T-cell (primary cell): ENCODE results near the gene TCF12. TPM values are rescaled to one million over a fixed set of nuclear protein-coding genes. Genes with fewer than 3 reads are reported as not detected.
"Not testable (repeated sequence)": the region's sequence is repeated elsewhere in the genome, so short reads cannot be mapped to it uniquely, and the experiment has no call there.

Experiments
- ATAC-seq, 4 experiments: fragments of 200-7000 bp in 3 of 4; fragments of 150-1000 bp in 1 of 4; cut with Tn5 transposase; replicated peaks in 1 of 4; 1 replicate in 3 of 4; 2 replicates in 1 of 4; pipeline ENCODE4 v1.10.0; 2021; ENCODE audit warnings: moderate library complexity in 3 of 4, mild to moderate bottlenecking in 2 of 4, moderate number of reproducible peaks in 1 of 4
- CTCF ChIA-PET, 2 donors: fragments of 300-600 bp; sonication (Branson Sonifier 250); formaldehyde crosslinking; loops; one replicate each; lab custom pipeline; 2022; ENCODE audit warnings: antibody characterized with exemption in 2 of 2; lab: Charles Lee
- POLR2A ChIA-PET, 2 donors: fragments of 300-600 bp; sonication (Branson Sonifier 250); formaldehyde crosslinking; loops; one replicate each; lab custom pipeline; 2022; ENCODE audit warnings: antibody characterized with exemption in 2 of 2; lab: Charles Lee
- DNase-seq, 35 experiments: peaks; one replicate each; pipeline versions ENCODE4 v3.0.0 to v3.0.0-alpha.2; 2013 to 2023
- H3K27ac ChIP-seq: one replicate; pipeline ENCODE4 v1.5.1; 2013; ENCODE audit warnings: low read length
- H3K27me3 ChIP-seq, 2 experiments: replicated peaks in 1 of 2; 1 replicate in 1 of 2; 2 replicates in 1 of 2; pipeline versions ENCODE4 v1.6.1 to v1.7.0; 2013; ENCODE audit warnings: low read length in 1 of 2, mixed read lengths in 1 of 2; ENCODE audit not compliant: control insufficient read depth in 2 of 2, insufficient read depth in 2 of 2; ENCODE audit errors: extremely low read depth in 1 of 2
- H3K36me3 ChIP-seq, 2 donors: 1 replicate in 1 of 2; 2 replicates in 1 of 2; pipeline versions ENCODE4 v1.6.1 to v1.7.0; 2013; ENCODE audit warnings: low read length in 1 of 2; ENCODE audit not compliant: control insufficient read depth in 2 of 2, insufficient read depth in 1 of 2; ENCODE audit errors: extremely low read depth in 1 of 2
- H3K4me1 ChIP-seq, 2 experiments: 1 replicate in 1 of 2; 2 replicates in 1 of 2; pipeline versions ENCODE4 v1.6.1 to v1.7.0; 2013; ENCODE audit warnings: low read length in 2 of 2, mixed read lengths in 1 of 2; ENCODE audit not compliant: insufficient read depth in 2 of 2, control insufficient read depth in 1 of 2; ENCODE audit errors: extremely low read depth in 1 of 2
- H3K4me3 ChIP-seq, 2 donors: 1 replicate in 1 of 2; 2 replicates in 1 of 2; pipeline versions ENCODE4 v1.5.1 to v1.7.0; 2013; ENCODE audit warnings: mild to moderate bottlenecking in 2 of 2, low read length in 1 of 2, moderate library complexity in 1 of 2; ENCODE audit not compliant: control insufficient read depth in 1 of 2; ENCODE audit errors: extremely low read depth in 1 of 2
- H3K9me3 ChIP-seq: 2 replicates; pipeline ENCODE4 v1.7.0; 2013
- H3K27ac Mint-ChIP-seq, 2 donors: one replicate each; pipeline ENCODE4 v1.8.0; 2020 to 2021; ENCODE audit warnings: mild to moderate bottlenecking in 2 of 2, mixed read lengths in 2 of 2
- H3K27me3 Mint-ChIP-seq, 2 donors: one replicate each; pipeline ENCODE4 v1.8.0; 2021 to 2022; ENCODE audit warnings: mixed read lengths in 2 of 2
- H3K36me3 Mint-ChIP-seq: one replicate; pipeline ENCODE4 v1.8.0; 2021; ENCODE audit warnings: mixed read lengths
- H3K4me1 Mint-ChIP-seq, 3 donors: one replicate each; pipeline ENCODE4 v1.8.0; 2020 to 2022; ENCODE audit warnings: mixed read lengths in 3 of 3, mild to moderate bottlenecking in 1 of 3
- H3K4me3 Mint-ChIP-seq, 3 donors: one replicate each; pipeline ENCODE4 v1.8.0; 2020 to 2022; ENCODE audit warnings: mild to moderate bottlenecking in 3 of 3, mixed read lengths in 3 of 3, moderate library complexity in 3 of 3
- H3K9me3 Mint-ChIP-seq, 3 donors: one replicate each; pipeline ENCODE4 v1.8.0; 2020 to 2022; ENCODE audit warnings: mixed read lengths in 3 of 3
- WGBS: methylation state at CpG from one replicate; pipeline ENCODE4 v1.1.5; 2013; ENCODE audit warnings: missing lambda C conversion rate; ENCODE audit not compliant: insufficient coverage; 5-methylcytosine and 5-hydroxymethylcytosine counted together
- total RNA-seq, 35 experiments: library from RNA in 6 of 35; stranded (reverse) in 6 of 35; fragments of 120-200 nt in 1 of 35; gene quantifications; one replicate each; pipeline versions ENCODE4 v1.2.1 to v1.2.4 and lab custom pipeline; 2013 to 2026

Gene TCF12
- total RNA-seq, 5 donors from 2014 or later (not counting 1 experiment from before 2014, with no cell fraction given), result 68.0 to 94.3 (median 83.0) TPM

GRCh38 chr15:57147621-57148020 is 229.2 kb downstream of the TCF12 start:
- ChIA-PET CTCF (interaction anchor here (0.5 to 2.5 kb wide), 12 partner anchors 8 to 782 kb away, joined by 3 to 13 read pairs (median 6); no protein-coding TSS in a partner anchor), POLR2A (interaction anchor here in 1 of 2 donors (0.6 to 0.7 kb wide), 2 partner anchors 9 to 481 kb away, joined by 3 to 4 read pairs; no protein-coding TSS in a partner anchor)
- Histone ChIP-seq H3K9me3 (peaks cover 3% of the 10 kb centered on the region), H3K4me3 (no peak overlapping the region), H3K4me1 (no peaks in the 10 kb centered on the region), H3K27me3 (no peaks in the 10 kb centered on the region), H3K27ac (no peak overlapping the region), H3K36me3 (peaks cover 0 to 3% of the 10 kb centered on the region in 2 donors)
- no peak overlapping the region for H3K4me3 Mint-ChIP-seq
- no peak for DNase-seq
- H3K27ac Mint-ChIP-seq, result no peak overlapping the region
- H3K36me3 Mint-ChIP-seq, result peaks cover 29% of the 10 kb centered on the region
- H3K9me3 Mint-ChIP-seq, result peaks cover 3 to 16% (median 8%) of the 10 kb centered on the region in 3 donors
- peaks cover 13 to 23% (median 18%) of the 10 kb centered on the region in 3 donors for H3K4me1 Mint-ChIP-seq
- no peak for ATAC-seq
- WGBS, result no CpG with 5 or more reads among the region's 1 CpG
- no peaks in the 10 kb centered on the region for H3K27me3 Mint-ChIP-seq

GRCh38 chr15:57148262-57148661 is 229.8 kb downstream of the TCF12 start:
- peaks cover 34% of the 10 kb centered on the region for H3K36me3 Mint-ChIP-seq
- ChIA-PET CTCF (interaction anchor here (0.6 to 2.0 kb wide), 6 partner anchors 8 to 781 kb away, joined by 3 to 13 read pairs (median 6); no protein-coding TSS in a partner anchor), POLR2A (interaction anchor here in 1 of 2 donors (0.6 kb wide), 1 partner anchor 9 kb away, joined by 3 read pairs; no protein-coding TSS in a partner anchor)
- ATAC-seq (no peak), DNase-seq (no peak)
- H3K27ac Mint-ChIP-seq, result no peak overlapping the region
- peaks cover 19 to 29% (median 22%) of the 10 kb centered on the region in 3 donors for H3K4me1 Mint-ChIP-seq
- peaks cover 6 to 20% (median 8%) of the 10 kb centered on the region in 3 donors for H3K9me3 Mint-ChIP-seq
- H3K4me3 Mint-ChIP-seq, result no peak overlapping the region
- H3K27me3 Mint-ChIP-seq, result no peaks in the 10 kb centered on the region
- H3K27ac ChIP-seq, result no peak overlapping the region
- H3K9me3 ChIP-seq, result peaks cover 3% of the 10 kb centered on the region
- no peaks in the 10 kb centered on the region for H3K27me3 ChIP-seq
- H3K4me1 ChIP-seq, result no peaks in the 10 kb centered on the region
- peaks cover 0 to 3% of the 10 kb centered on the region in 2 donors for H3K36me3 ChIP-seq
- no peak overlapping the region for H3K4me3 ChIP-seq

GRCh38 chr15:57149196-57149595 is 230.8 kb downstream of the TCF12 start:
- ChIA-PET CTCF (interaction anchor here in 1 of 2 donors (0.6 kb wide), 1 partner anchor 69 kb away, joined by 3 read pairs; no protein-coding TSS in a partner anchor), POLR2A (no interaction called here)
- no peak overlapping the region for H3K4me3 ChIP-seq
- peaks cover 21 to 36% (median 26%) of the 10 kb centered on the region in 3 donors for H3K4me1 Mint-ChIP-seq
- no peak overlapping the region for H3K27ac Mint-ChIP-seq
- no peaks in the 10 kb centered on the region for H3K27me3 Mint-ChIP-seq
- ATAC-seq (no peak), DNase-seq (no peak)
- H3K9me3 Mint-ChIP-seq, result peaks cover 6 to 20% (median 8%) of the 10 kb centered on the region in 3 donors
- H3K4me3 Mint-ChIP-seq, result no peak overlapping the region
- peaks cover 3% of the 10 kb centered on the region for H3K9me3 ChIP-seq
- no peaks in the 10 kb centered on the region for H3K27me3 ChIP-seq
- peaks cover 41% of the 10 kb centered on the region for H3K36me3 Mint-ChIP-seq
- H3K4me1 ChIP-seq, result no peaks in the 10 kb centered on the region
- H3K27ac ChIP-seq, result no peak overlapping the region
- peaks cover 0 to 3% of the 10 kb centered on the region in 2 donors for H3K36me3 ChIP-seq

GRCh38 chr15:57150066-57150865 is 231.8 kb downstream of the TCF12 start:
- Mint-ChIP-seq H3K9me3 (peaks cover 6 to 20% (median 8%) of the 10 kb centered on the region in 3 donors), H3K4me1 (peaks cover 22 to 33% (median 31%) of the 10 kb centered on the region in 3 donors), H3K27me3 (no peaks in the 10 kb centered on the region), H3K36me3 (peaks cover 48% of the 10 kb centered on the region), H3K27ac (no peak overlapping the region), H3K4me3 (no peak overlapping the region)
- Histone ChIP-seq H3K4me1 (no peaks in the 10 kb centered on the region), H3K36me3 (peaks cover 0 to 3% of the 10 kb centered on the region in 2 donors), H3K27me3 (no peaks in the 10 kb centered on the region), H3K4me3 (no peak overlapping the region), H3K27ac (no peak overlapping the region), H3K9me3 (peaks cover 3% of the 10 kb centered on the region)
- POLR2A ChIA-PET, result interaction anchor here in 1 of 2 donors (0.6 kb wide), 2 partner anchors 66 to 125 kb away, joined by 3 read pairs; no protein-coding TSS in a partner anchor
- 100% methylated on average over 3 of the region's 4 CpGs for WGBS
- ATAC-seq (no peak), DNase-seq (no peak)
- CTCF ChIA-PET, result interaction anchor here (0.5 to 1.0 kb wide), 4 partner anchors 186 to 1029 kb away, joined by 3 to 8 read pairs (median 3); no protein-coding TSS in a partner anchor

GRCh38 chr15:57150866-57151203 is 232.4 kb downstream of the TCF12 start:
- not testable (repeated sequence) for H3K9me3 ChIP-seq, H3K4me3 ChIP-seq, H3K36me3 ChIP-seq, H3K27ac ChIP-seq, H3K27ac Mint-ChIP-seq, DNase-seq, H3K27me3 ChIP-seq, H3K4me1 ChIP-seq, H3K4me3 Mint-ChIP-seq, H3K27me3 Mint-ChIP-seq, ATAC-seq
- ChIA-PET POLR2A (interaction anchor here in 1 of 2 donors (0.6 kb wide), 1 partner anchor 126 kb away, joined by 3 read pairs; no protein-coding TSS in a partner anchor), CTCF (interaction anchor here (0.6 to 0.7 kb wide), 4 partner anchors 11 to 1030 kb away, joined by 3 to 8 read pairs (median 4); no protein-coding TSS in a partner anchor)
- WGBS, result no CpG with 5 or more reads among the region's 1 CpG
- Mint-ChIP-seq H3K4me1 (peaks cover 22 to 31% (median 28%) of the 10 kb centered on the region in 3 donors), H3K9me3 (peaks cover 6 to 20% (median 8%) of the 10 kb centered on the region in 3 donors), H3K36me3 (peaks cover 48% of the 10 kb centered on the region)

GRCh38 chr15:57152133-57152532 is 233.7 kb downstream of the TCF12 start:
- Mint-ChIP-seq H3K27ac (no peak overlapping the region), H3K27me3 (no peaks in the 10 kb centered on the region), H3K4me3 (no peak overlapping the region), H3K36me3 (peaks cover 52% of the 10 kb centered on the region), H3K9me3 (peaks cover 6 to 20% (median 8%) of the 10 kb centered on the region in 3 donors), H3K4me1 (peaks cover 18 to 26% (median 20%) of the 10 kb centered on the region in 3 donors)
- ChIA-PET POLR2A (interaction anchor here in 1 of 2 donors (0.6 kb wide), 1 partner anchor 122 kb away, joined by 3 read pairs; no protein-coding TSS in a partner anchor), CTCF (no interaction called here)
- Histone ChIP-seq H3K4me1 (no peaks in the 10 kb centered on the region), H3K27ac (no peak overlapping the region), H3K9me3 (peaks cover 3% of the 10 kb centered on the region), H3K27me3 (no peaks in the 10 kb centered on the region), H3K4me3 (no peak overlapping the region), H3K36me3 (peaks cover 0 to 3% of the 10 kb centered on the region in 2 donors)
- ATAC-seq (no peak), DNase-seq (no peak)
- WGBS, result 83% methylated on average over 1 of the region's 1 CpG
